HEK293 (cell line): ENCODE measurements around the gene CSKMT.
A peak's percentile ranks its signal among the peaks of the same experiment; 100 is the strongest.

ENCODE experiments used
- CTCF ChIA-PET: fragments of 350-600 bp; formaldehyde crosslinking; extraction: SDS; loops from one replicate; lab custom pipeline; 2021; ENCODE audit warnings: antibody characterized with exemption; lab: Yijun Ruan, JAX
- POLR2A ChIA-PET: fragments of 300-600 bp; formaldehyde crosslinking; extraction: SDS; loops from one replicate; lab custom pipeline; 2020; ENCODE audit warnings: antibody characterized with exemption, inconsistent platforms; lab: Yijun Ruan, JAX
- H3K27ac ChIP-seq: fragments of 200-500 bp; sonication (Bioruptor generic); 2 replicates; pipeline ENCODE4 v1.5.1; 2014; ENCODE audit warnings: low read depth, low read length, control low read depth, inconsistent platforms; ENCODE audit errors: extremely low read depth
- H3K36me3 ChIP-seq, 2 experiments: fragments of 200-500 bp in 1 of 2; sonication (Bioruptor generic) in 1 of 2; 1 replicate in 1 of 2; 2 replicates in 1 of 2; pipeline ENCODE4 v1.5.1; 2014 to 2017; ENCODE audit warnings: inconsistent platforms in 2 of 2, low read length in 2 of 2; ENCODE audit not compliant: control insufficient read depth in 2 of 2, insufficient read depth in 1 of 2
- H3K4me1 ChIP-seq: fragments of 200-500 bp; sonication (Bioruptor generic); 2 replicates; pipeline ENCODE4 v1.5.1; 2014; ENCODE audit warnings: mild to moderate bottlenecking, low read length, inconsistent platforms; ENCODE audit not compliant: control insufficient read depth, insufficient read depth
- H3K4me3 ChIP-seq: 2 replicates; pipeline ENCODE4 v1.5.1; 2011; ENCODE audit warnings: low read depth, mild to moderate bottlenecking, control low read depth, low read length, moderate library complexity
- H3K9me3 ChIP-seq: fragments of 200-500 bp; sonication (Bioruptor generic); 2 replicates; pipeline ENCODE4 v1.5.1; 2014; ENCODE audit warnings: low read depth, low read length, inconsistent platforms; ENCODE audit not compliant: control insufficient read depth, insufficient read depth
- GLI4 ChIP-seq: fragments of 450-650 bp; formaldehyde crosslinking; IDR thresholded peaks from 2 replicates; pipeline ENCODE4 v1.5.1; 2016; ENCODE audit warnings: missing biosample characterization, missing genetic modification characterization
- TSHZ1 ChIP-seq: fragments of 450-650 bp; formaldehyde crosslinking; IDR thresholded peaks from 2 replicates; pipeline ENCODE4 v1.5.1; 2016; ENCODE audit warnings: missing biosample characterization, missing genetic modification characterization, borderline replicate concordance
- ZBTB10 ChIP-seq: fragments of 450-650 bp; formaldehyde crosslinking; IDR thresholded peaks from 2 replicates; pipeline ENCODE4 v1.5.1; 2016; ENCODE audit warnings: missing biosample characterization, missing genetic modification characterization
- ZBTB6 ChIP-seq: fragments of 450-650 bp; formaldehyde crosslinking; IDR thresholded peaks from 2 replicates; pipeline ENCODE4 v1.5.1; 2017; ENCODE audit warnings: missing biosample characterization, missing genetic modification characterization
- ZFP37 ChIP-seq: fragments of 450-650 bp; formaldehyde crosslinking; IDR thresholded peaks from 2 replicates; pipeline ENCODE4 v1.5.1; 2016; ENCODE audit warnings: missing biosample characterization, missing genetic modification characterization
- ZNF112 ChIP-seq: fragments of 450-650 bp; formaldehyde crosslinking; IDR thresholded peaks from 2 replicates; pipeline ENCODE4 v1.5.0; 2017; ENCODE audit warnings: missing biosample characterization, missing genetic modification characterization
- ZNF16 ChIP-seq: fragments of 450-650 bp; formaldehyde crosslinking; IDR thresholded peaks from 2 replicates; pipeline ENCODE4 v1.5.1; 2016; ENCODE audit warnings: low read depth, missing biosample characterization, missing genetic modification characterization
- ZNF280C ChIP-seq: fragments of 450-650 bp; formaldehyde crosslinking; IDR thresholded peaks from 2 replicates; pipeline ENCODE4 v1.5.1; 2016; ENCODE audit warnings: missing biosample characterization, missing genetic modification characterization
- ZNF341 ChIP-seq: fragments of 450-650 bp; formaldehyde crosslinking; IDR thresholded peaks from 2 replicates; pipeline ENCODE4; 2016; ENCODE audit warnings: low read depth, missing biosample characterization, missing genetic modification characterization
- ZNF366 ChIP-seq: fragments of 450-650 bp; formaldehyde crosslinking; conservative IDR thresholded peaks from 2 replicates; pipeline ENCODE4 v1.5.1; 2016; ENCODE audit warnings: missing biosample characterization, missing genetic modification characterization
- ZNF416 ChIP-seq: fragments of 450-650 bp; formaldehyde crosslinking; IDR thresholded peaks from 2 replicates; pipeline ENCODE4 v1.5.1; 2016; ENCODE audit warnings: missing biosample characterization, missing genetic modification characterization
- ZNF449 ChIP-seq: fragments of 450-650 bp; formaldehyde crosslinking; IDR thresholded peaks from 2 replicates; pipeline ENCODE4 v1.5.1; 2017; ENCODE audit warnings: missing biosample characterization, mild to moderate bottlenecking, missing genetic modification characterization, moderate library complexity
- ZNF510 ChIP-seq: fragments of 450-650 bp; formaldehyde crosslinking; IDR thresholded peaks from 2 replicates; pipeline ENCODE4 v1.5.1; 2018; ENCODE audit warnings: mild to moderate bottlenecking, missing genetic modification characterization, missing biosample characterization; ENCODE audit not compliant: insufficient replicate concordance
- ZNF560 ChIP-seq: fragments of 450-650 bp; formaldehyde crosslinking; IDR thresholded peaks from 2 replicates; pipeline ENCODE4 v1.5.1; 2017; ENCODE audit warnings: missing biosample characterization, missing genetic modification characterization, borderline replicate concordance
- ZNF629 ChIP-seq: fragments of 450-650 bp; formaldehyde crosslinking; IDR thresholded peaks from 2 replicates; pipeline ENCODE4 v1.5.1; 2017; ENCODE audit warnings: missing biosample characterization, missing genetic modification characterization

CSKMT gene

GRCh38 chr11:62646825-62647608 is 18.1 kb upstream of the CSKMT start:
- CTCF ChIA-PET: no interaction called here
- TF ChIP-seq ZFP37 (tag by site-specific recombination) (no peak), ZNF341 (tag by site-specific recombination) (peak; percentile 25; the same call in 1 of the 2 replicates)
- Histone ChIP-seq H3K4me3 (no peak overlapping the region), H3K27ac (no peak overlapping the region), H3K9me3 (no peaks in the 10 kb centered on the region), H3K36me3 (peaks cover 5 to 57% of the 10 kb centered on the region in 2 experiments; a peak in 2 of 3 replicates), H3K4me1 (peaks cover 3% of the 10 kb centered on the region; the same call in 1 of the 2 replicates)
- POLR2A ChIA-PET: interaction anchor here (0.6 to 5.9 kb wide), 23 partner anchors 9 to 288 kb away, joined by 3 to 79 read pairs (median 4); partner anchors contain the start of genes B3GAT3, C11orf98, CSKMT and EEF1G

- no peak overlapping the region for H3K27ac ChIP-seq
- ChIA-PET CTCF (interaction anchor here (1.2 kb wide), 1 partner anchor 253 kb away, joined by 4 read pairs; no protein-coding TSS in a partner anchor), POLR2A (interaction anchor here (1.0 to 5.9 kb wide), 8 partner anchors 12 to 233 kb away, joined by 4 to 79 read pairs (median 11); partner anchors contain the start of genes C11orf98, CSKMT, LBHD1 and SLC3A2)
- no peak overlapping the region for H3K4me3 ChIP-seq
- peaks cover 3% of the 10 kb centered on the region; the same call in 1 of the 2 replicates for H3K4me1 ChIP-seq
- 0 out of 2 replicates have a peak, but pooled peaks have one; percentile 39 for TF ChIP-seq ZBTB6
- no peak for TF ChIP-seq TSHZ1 (tag by site-specific recombination)
- H3K36me3 ChIP-seq: peaks cover 5 to 55% of the 10 kb centered on the region in 2 experiments; a peak in 2 of 3 replicates
- H3K9me3 ChIP-seq: no peaks in the 10 kb centered on the region
Measured at GRCh38 chr11:62647609-62648005, 17.5 kb upstream of the CSKMT start.

DNA sequence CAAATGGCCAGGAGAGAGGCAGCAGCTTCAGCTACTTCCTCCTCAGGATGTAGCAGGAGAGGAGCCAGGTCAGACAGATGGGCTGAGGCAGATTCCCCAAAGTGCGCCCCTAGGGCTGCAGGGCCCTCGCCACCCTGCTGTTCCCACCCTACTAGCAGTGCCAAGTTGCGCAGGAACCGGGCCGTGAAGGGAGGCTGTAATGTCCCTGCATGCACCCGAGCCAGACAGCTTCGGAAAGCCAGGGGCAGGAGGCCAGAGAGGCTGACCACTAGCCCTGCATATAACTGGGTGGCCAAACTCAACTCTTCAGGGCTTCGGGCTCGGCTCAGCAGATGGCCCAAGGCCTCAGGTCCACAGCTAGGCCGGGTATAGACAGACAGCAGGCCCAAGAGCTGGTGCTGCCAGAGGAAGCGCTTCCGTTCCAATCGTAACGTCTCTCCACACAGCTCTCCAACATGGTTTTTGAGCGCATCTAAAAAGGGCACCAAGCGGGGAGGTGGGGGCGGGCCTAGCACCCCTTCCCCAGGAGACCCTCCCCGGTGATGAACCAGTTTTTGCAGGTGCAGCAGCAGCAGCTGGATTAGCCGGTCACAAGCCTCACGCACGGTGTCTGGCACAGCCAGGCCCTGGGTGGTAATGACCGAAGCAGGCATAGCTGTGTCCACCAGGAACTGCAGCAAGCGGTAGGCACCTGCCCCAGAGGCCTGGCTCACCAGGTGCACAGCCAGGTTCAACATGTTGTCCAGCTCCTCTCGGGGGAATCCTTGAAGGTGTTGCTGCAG is 16.7 kb upstream of the CSKMT start:
- Histone ChIP-seq H3K27ac (no peak overlapping the region), H3K9me3 (no peaks in the 10 kb centered on the region), H3K4me3 (no peak overlapping the region), H3K36me3 (peaks cover 5 to 49% of the 10 kb centered on the region in 2 experiments; a peak in 2 of 3 replicates), H3K4me1 (peaks cover 3% of the 10 kb centered on the region; the same call in 1 of the 2 replicates)
- ChIA-PET CTCF (interaction anchor here (0.9 to 1.3 kb wide), 4 partner anchors 17 to 254 kb away, joined by 3 to 4 read pairs (median 4); partner anchors contain the start of genes C11orf98 and CSKMT), POLR2A (interaction anchor here (1.0 to 5.9 kb wide), 10 partner anchors 12 to 233 kb away, joined by 3 to 79 read pairs (median 4); partner anchors contain the start of genes C11orf98, CSKMT, HNRNPUL2 and LBHD1)
- TF ChIP-seq ZNF449 (tag by site-specific recombination): no peak
- no peak for TF ChIP-seq ZNF560
- TF ChIP-seq ZNF280C (tag by site-specific recombination): no peak
- TF ChIP-seq ZNF112 (tag by site-specific recombination): no peak
- TF ChIP-seq ZBTB10 (tag by site-specific recombination): no peak
- no peak for TF ChIP-seq ZNF416 (tag by site-specific recombination)
- no peak for TF ChIP-seq ZNF366 (tag by site-specific recombination)
- no peak for TF ChIP-seq ZNF629
- no peak for TF ChIP-seq ZNF16 (tag by site-specific recombination)
- TF ChIP-seq GLI4 (tag by site-specific recombination): no peak
- TF ChIP-seq ZNF510 (tag by site-specific recombination): no peak
